Measurements from ENCODE around the gene TRABD2B. TPM values are rescaled to one million over a fixed set of nuclear protein-coding genes. Genes with fewer than 3 reads are reported as not detected.

Gene TRABD2B
- total and polyA plus RNA-seq, 2 donors (not counting 3 experiments of a cell fraction or from before 2014, with no cell fraction given) = not detected

- Histone ChIP-seq H2AFZ (ENCODE audit: low read depth, low read length) (no peak overlapping the region), H3K9me3 (replicated peaks; ENCODE audit: control insufficient read depth, insufficient read depth, low read length) (no peaks in the 10 kb centered on the region), H3K4me1 (ENCODE audit: control insufficient read depth, extremely low read depth, insufficient read depth, low read length) (no peaks in the 10 kb centered on the region), H3K36me3 (ENCODE audit: control insufficient read depth in 2 of 2, extremely low read depth in 1 of 2, insufficient read depth in 2 of 2, low read length in 2 of 2) (no peaks in the 10 kb centered on the region), H3K27me3 (ENCODE audit: control insufficient read depth in 2 of 2, insufficient read depth in 2 of 2, low read length in 2 of 2) (no peaks in the 10 kb centered on the region), H3K9ac (replicated peaks; ENCODE audit: extremely low read depth, insufficient read depth, low read length) (no peak overlapping the region), H3K27ac (ENCODE audit: insufficient read depth, low read depth, low read length) (no peak overlapping the region), H3K4me2 (ENCODE audit: insufficient read depth, low read length) (no peak overlapping the region), H4K20me1 (replicated peaks; ENCODE audit: control insufficient read depth, extremely low read depth, insufficient read depth, low read length) (no peaks in the 10 kb centered on the region), H3K9me1 (replicated peaks; ENCODE audit: control insufficient read depth, extremely low read depth, insufficient read depth, low read length) (no peaks in the 10 kb centered on the region), H3K4me3 (replicated peaks in 1 of 3; ENCODE audit: insufficient read depth in 1 of 3, low read depth in 1 of 3, low read length in 3 of 3) (no peak overlapping the region), H3K79me2 (ENCODE audit: control insufficient read depth, insufficient read depth, low read length) (no peaks in the 10 kb centered on the region)
- TF ChIP-seq JUN (IDR thresholded peaks at IDR 0.05; ENCODE audit: borderline replicate concordance, insufficient read depth, insufficient read length, low read depth) (no peak), FOS (IDR thresholded peaks at IDR 0.05; ENCODE audit: borderline replicate concordance, insufficient read depth, low read length) (no peak), POLR2AphosphoS5 (IDR thresholded peaks at IDR 0.05; ENCODE audit: insufficient read depth, low read depth, low read length) (no peak), CTCF (IDR thresholded peaks at IDR 0.05; ENCODE audit: extremely low read depth in 1 of 2, insufficient read depth in 1 of 2, low read depth in 1 of 2, low read length in 2 of 2) (no peak), EZH2 (IDR thresholded peaks at IDR 0.05; ENCODE audit: borderline replicate concordance, low read depth, low read length, severe bottlenecking) (no peak), MYC (IDR thresholded peaks at IDR 0.05; ENCODE audit: low read depth, low read length) (no peak), GATA2 (IDR thresholded peaks at IDR 0.05; ENCODE audit: insufficient read depth, insufficient read length, low read depth, low read length) (no peak), POLR2A (IDR thresholded peaks at IDR 0.05; ENCODE audit: low read depth, low read length) (no peak), MAX (IDR thresholded peaks at IDR 0.05; ENCODE audit: insufficient read depth, insufficient read length) (no peak)
- CTCF ChIA-PET = interaction anchor here (1.4 kb wide), 1 partner anchor 33 kb away, joined by 5 read pairs; no protein-coding TSS in a partner anchor
- FAIRE-seq (no peak), DNase-seq (ENCODE audit: low read depth, low spot score) (no peak)
- no TSS peak for BruUV-seq (replicated peaks)
- intact Hi-C loops (cut with micrococcal nuclease) (no loop called here), dilution Hi-C loops (cut with MboI; ENCODE audit: extremely low pct_ligation_motif_present, low sequenced_read_pairs) (no loop called here)
- POLR2A ChIA-PET = no interaction called here
These were observed 238.6 kb downstream of the TRABD2B start for GRCh38 chr1:47758341-47759250.
